GOT3 (cell line): ENCODE data around the gene FGFR1OP2.
"Not testable (repeated sequence)": the region's sequence is repeated elsewhere in the genome, so short reads cannot be mapped to it uniquely, and the experiment has no call there.

ENCODE experiments used
- DNase-seq: peaks from one replicate; lab custom pipeline; 2025; ENCODE audit warnings: mixed read lengths; lab: John Stamatoyannopoulos, UW

Gene FGFR1OP2

DNA sequence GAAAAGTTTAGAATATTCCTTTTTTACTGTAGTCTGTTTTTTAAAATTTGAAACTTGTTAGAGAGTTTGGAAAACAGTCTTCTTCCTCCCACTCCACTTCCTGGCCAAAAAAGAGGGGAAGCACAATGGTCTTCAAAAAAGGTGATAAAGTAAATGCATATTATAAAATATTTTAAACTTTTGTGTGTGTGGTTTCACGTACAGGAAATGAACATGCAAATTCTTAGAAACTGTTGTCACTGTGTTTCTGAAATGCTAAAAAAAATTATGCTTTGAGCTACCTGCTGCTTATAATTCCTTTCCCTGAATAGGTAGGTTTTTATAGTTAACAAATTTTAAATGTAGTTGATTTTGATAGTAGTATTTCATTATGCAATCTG, 2.9 kb downstream of the FGFR1OP2 start:
- DNase-seq = no peak

DNA sequence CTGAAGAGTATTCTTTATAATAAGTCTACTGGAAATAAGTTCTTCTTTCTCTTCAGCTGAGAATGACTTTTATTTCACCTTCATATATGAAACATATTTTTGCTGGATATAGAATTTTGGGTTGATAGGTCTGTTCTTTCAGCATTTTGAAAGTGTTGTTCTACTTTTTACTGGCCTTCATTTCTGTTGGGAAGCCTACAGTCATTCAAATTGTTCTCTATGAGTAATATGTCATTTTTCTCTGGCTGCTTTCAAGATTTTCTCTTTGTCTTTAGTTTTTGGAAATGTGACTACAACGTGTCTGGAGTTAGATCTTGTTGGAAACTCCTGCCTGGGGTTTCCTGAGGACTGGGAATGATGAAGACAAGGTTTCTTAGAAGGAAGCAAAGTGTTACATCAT, 10.0 kb downstream of the FGFR1OP2 start:
- DNase-seq = no peak

DNA sequence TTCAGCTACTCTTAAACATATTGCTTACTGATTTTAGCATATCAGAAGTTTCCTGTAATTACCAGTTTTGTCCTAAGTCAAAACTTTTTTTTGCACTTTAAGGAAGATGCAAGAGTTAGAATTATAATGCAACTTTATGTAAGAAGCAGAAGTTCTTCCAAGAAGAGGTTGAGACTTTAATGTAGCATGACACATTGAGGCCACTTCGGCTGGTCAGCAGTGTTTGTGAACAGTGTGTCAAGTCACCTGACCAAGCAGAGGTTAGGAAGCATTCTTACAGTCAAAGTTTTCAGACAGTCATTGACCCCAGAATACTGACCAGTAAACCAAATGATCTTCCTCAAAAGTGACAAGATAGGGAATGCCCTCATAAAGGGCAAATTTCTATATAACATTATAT, 15.2 kb downstream of the FGFR1OP2 start:
- no peak for DNase-seq

DNA sequence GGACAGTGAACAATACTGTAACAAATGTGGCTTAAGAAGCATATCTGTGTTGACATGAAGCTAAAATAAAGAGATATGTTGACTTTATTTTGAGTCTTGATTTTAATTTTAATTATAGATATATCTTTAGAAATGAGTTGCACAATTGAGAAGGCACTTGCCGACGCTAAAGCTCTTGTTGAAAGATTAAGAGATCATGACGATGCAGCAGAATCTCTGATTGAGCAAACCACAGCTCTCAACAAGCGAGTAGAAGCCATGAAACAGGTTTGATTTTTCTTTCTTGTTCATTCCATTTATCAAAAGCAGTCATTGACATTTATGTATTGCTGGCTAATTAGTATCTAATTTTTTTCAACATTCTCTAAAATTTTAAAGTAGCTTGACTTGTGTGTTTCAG, 15.8 kb downstream of the FGFR1OP2 start:
- DNase-seq = no peak

DNA sequence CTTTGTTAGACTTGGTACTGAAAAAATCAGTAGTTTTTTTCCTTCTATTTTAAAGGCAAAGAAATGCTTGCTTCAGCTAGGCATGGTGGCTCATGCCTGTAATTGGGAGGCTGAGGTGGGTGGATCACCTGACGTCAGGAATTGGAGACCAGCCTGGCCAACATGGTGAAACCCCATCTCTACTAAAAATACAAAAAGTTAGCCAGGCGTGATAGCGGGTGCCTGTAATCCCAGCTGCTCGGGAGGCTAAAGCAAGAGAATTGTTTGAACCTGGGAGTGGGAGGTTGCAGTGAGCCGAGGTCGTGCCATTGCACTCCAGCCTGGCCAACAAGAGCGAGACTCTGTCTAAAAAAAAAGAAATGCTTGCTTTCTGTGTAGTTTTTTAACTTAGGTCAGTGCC, 23.1 kb downstream of the FGFR1OP2 start:
- not testable (repeated sequence) for DNase-seq

DNA sequence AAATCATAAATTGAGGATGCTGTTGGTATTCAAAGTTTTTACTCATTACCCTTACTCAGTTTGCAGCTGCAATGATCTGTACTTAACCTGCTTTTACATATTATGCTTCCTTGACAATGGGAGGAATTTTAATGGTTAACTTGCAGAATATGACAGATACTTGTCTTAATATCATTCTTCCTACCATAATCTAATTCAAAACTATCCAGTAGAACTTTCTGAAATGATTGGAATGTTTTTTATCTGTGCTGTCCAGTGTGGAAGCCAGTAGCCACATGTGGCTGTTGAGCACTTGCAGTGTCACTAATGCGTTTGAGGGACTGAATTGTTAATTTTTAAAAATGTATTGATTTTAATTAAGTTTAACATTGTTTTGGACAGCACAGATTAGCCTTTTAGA, 23.5 kb downstream of the FGFR1OP2 start:
- DNase-seq = no peak

DNA sequence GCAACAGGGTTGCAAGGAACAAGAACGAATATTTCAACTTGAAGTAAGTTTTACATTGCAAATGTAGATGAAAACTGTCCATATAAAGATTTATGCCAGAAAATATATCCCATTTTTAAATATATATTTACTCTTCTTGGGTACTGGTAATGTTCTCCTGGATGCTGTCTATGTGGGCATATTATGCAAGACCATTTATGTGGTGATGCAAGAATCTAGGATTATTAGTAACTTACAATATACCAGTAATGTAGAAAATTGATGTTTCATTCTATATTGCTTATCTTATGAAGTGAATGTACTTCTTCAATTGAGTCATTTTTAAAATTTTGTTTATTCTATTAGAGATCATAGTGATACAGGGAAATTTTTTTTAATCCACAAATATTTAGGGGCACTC, 25.1 kb downstream of the FGFR1OP2 start:
- no peak for DNase-seq

DNA sequence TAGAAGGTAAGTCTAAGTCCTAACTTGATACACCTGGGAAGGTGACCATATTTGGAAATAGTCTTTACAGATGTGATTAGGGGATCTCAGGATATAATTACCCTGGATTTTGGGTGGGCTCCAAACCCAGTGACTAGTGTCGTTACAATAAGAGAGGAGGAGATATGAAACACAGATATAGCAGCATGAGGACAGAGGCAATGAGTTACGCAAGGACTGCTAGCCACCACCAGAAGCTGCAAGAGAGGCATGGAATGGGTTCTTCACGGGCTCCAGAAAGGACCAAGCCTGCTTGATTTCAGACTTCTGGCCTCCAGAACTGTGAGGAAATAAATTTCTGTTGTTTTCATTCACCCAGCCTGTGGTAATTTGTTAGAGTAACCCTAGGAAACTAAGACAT, 28.6 kb downstream of the FGFR1OP2 start:
- DNase-seq = no peak

DNA sequence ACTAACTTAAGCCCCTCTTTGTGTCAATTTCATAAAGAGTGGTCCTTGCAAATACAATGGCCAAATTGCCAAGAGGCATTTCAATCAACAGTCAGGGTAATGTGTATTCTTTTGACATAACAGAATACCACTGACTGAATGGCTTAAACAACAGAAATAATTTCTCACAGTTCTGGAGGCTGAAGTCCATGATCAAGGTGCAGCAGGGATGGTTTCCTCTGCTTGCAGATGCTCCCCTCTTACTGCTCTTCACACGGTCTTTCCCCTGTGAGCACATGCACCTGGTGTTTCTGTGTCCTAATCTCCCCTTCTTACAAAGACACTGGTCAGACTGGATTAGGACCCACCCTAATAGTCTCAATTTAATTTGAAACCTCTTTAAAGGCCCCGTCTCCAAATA, 31.9 kb downstream of the FGFR1OP2 start:
- no peak for DNase-seq

DNA sequence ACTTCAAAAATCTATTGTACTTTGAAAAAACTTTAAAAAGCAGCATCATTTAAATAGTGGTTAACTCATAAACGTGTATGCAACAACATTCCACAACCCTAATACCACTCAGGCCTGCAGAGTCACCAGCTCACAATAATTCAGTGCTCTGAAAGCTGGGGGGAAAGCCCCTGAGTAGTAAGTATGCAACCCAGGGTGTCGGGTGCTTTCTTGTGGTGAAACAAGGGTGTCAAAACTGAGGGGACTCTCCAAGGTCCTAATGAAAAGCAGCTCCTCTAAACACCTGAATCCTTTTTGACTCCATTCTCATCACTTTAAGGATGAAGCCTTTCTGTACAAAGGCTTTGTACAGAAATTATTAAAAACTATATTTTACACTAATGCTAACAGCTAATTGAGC, 33.7 kb downstream of the FGFR1OP2 start:
- DNase-seq = no peak

DNA sequence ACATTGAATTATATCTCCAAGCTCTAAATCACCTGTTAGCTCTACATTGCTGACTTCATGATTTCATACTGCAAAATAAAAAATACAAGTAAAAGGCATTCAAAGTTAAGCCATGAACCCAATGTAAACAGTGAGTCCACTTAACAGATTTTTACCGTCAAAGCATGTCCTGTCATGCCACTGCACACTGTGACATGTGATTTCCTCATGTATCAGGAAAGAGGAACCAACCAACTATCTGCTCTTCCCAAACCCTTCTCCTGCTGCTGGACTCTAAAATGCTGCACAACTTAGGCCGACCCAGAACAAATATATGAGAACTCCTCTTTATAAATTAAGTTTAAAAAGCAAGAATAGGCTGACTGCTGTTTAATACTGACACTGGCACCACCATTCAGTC, 38.4 kb downstream of the FGFR1OP2 start:
- DNase-seq = no peak

DNA sequence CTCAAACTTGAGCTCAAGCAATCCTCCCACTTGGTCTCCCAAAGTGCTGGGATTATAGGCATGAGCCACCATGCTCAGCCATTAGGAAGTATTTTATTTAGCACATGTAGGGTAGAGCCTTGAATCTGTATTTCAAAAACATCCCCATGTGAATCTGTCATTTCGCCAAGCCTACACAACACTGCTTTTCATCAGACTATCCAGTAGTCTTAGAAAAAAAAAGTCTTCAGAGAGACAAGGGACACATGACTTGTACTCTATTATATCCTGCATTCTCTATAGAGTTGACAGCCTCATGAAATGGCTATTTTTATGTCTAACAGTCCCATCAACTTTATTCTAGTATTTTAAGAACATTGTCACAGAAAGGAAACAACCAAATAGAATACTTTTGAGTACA, 40.5 kb downstream of the FGFR1OP2 start:
- no peak for DNase-seq

DNA sequence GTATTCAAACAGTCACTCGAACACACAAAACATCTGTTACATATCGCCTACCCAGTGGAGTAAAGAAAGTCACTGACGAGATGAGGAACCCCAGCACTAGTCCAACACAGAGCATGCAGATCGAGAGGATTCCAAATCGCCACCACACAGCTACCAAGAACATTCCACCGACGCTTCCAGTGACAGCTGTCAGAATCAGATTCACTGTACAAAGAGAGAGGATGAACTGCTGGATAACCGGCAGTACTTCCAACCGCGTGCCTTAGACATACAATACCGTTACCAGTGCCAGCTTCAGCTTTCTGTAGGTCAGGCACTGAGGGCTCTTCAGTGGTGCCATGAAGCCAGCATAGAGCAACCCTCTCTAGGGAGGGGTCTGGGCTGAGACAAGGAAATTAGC, 41.5 kb downstream of the FGFR1OP2 start:
- DNase-seq = no peak

DNA sequence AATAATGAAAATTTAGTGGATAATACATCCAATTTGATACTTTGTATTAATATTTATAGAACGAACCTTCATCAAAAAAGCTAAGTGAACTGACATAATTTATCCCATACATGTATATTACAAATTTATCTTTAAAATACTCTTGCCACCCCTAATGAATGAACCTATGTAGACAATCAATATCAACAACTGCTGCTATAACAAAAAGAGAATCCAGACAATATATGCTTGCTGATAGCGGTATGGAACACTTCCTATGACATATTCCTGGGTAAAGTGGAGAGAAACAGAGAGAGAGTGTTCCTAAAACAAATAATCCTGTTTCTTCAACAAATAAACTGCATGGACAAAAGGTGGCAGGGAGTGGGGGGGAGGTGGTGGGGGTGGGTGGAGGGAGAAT, 44.6 kb downstream of the FGFR1OP2 start:
- DNase-seq = no peak

DNA sequence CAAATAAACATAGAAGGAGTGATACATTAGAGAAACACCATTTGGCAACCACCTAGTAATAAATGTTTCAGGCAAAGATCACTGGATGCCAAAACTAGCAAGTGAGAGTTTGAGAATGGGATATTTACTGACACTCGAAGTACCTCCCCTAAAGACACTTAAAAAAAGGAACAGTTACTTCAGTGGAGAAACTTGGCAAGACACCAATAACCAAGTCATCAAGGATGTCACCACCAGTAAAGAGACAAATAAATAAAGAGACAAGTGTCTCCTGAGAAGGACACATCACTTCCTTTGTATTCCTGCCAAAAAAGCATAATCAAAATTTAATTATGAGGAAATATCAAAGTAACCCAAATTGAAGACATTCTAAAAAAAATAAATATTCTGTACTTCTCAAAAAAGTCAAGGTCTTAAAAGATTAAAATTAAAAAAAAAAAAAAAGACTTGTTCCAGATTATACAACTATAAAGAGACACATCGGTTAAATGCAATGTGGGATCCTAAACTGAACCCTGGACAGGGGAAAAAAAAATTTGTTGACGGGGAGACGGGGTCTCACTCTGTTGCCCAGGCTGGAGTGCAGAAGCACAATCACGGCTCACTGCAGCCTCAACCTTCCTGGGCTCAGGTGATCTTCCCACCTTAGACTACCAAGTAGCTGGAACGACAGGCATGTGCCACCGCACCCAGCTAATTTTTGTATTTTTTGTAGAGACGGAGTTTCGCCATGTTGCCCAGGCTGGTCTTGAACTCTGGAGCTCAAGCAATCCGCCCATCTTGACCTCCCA, 49.6 kb downstream of the FGFR1OP2 start:
- DNase-seq = no peak

DNA sequence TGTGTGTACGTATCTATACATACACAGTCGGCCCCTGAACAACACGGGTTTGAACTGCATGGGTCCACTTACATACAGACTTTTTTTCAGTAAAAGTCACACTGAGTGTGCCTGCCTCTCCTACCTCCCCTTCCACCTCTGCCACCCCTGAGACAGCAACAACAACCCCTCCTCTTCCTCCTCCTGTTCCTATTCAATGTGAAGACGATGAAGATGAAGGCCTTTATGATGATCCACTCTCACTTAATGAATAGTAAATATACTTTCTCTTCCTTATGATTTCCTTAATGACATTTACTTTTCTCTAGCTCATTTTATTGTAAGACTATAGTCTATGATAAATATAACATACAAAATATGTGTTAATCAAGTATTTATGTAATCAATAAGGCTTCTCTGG, 50.4 kb downstream of the FGFR1OP2 start:
- DNase-seq = no peak

DNA sequence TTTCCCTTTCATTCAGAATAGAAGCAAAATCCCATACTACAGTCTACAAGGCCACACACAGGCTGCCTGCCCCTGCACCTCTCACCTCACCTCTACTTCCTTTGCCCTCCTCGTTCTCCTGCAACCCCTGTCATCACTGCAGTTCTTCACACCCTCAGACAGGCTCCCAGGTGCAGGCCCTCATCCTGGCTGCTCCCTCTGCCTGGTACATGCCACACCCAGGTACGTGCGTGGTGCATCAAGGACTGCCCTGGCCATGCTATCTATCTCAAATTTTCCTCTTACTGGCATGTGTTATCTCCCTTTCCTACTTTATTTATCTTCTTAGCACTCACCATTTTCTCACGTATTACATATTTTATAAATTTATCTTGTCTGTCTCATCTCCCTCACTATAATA, 51.6 kb downstream of the FGFR1OP2 start:
- DNase-seq = no peak

DNA sequence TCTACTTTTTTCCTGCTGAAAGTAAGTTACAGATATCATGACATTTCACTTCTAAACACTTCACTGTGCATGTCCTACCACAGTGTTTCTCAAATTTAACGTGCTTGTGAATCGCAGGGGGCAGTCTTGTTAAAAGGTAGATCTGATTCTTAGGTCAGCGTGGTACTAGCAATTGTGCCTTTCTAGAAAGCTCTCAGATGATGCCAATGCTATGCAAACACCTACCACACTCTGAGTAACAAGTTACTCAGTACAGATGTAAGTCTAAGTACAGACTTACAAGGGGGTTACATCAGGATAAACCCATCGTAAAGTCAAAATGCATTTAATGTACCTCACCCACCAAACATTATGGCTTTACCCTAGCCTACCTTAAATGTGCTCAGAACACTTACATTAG, 53.6 kb downstream of the FGFR1OP2 start:
- DNase-seq = no peak

DNA sequence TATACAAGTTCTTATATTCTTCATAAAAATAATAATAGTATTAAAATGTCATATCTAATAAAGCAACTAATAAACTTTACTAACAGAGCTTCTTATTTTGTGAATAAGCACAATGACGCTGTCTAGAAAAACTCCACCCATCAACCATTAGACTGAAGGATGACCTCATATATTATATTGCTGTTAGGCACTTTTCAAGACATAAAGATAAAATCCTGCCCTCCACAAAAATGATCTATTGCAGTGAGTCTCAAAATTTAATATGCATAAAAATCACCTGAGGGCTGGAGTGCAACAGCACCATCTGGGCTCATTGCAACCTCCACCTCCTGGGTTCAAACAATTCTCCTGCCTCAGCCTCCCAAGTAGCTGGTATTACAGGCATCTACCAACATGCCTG, 55.8 kb downstream of the FGFR1OP2 start:
- no peak for DNase-seq

DNA sequence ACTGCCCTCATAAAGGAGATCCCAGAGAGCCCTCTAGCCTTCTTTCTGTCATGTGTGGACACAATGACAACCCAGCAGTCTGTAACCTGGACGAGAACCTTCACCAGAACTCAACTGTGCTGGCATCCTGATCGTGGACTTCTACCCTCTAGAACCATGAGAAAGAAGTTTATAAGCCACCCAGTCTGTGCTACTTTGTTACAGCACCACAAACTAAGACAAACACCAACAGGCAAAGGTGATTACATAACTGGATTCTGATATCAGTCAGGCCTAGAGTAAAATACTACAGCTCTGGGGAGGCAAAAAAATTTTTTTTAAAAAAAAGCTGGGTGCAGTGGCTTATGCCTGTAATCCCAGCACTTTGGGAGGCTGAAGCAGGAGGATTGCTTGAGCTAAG, 57.4 kb downstream of the FGFR1OP2 start:
- no peak for DNase-seq

DNA sequence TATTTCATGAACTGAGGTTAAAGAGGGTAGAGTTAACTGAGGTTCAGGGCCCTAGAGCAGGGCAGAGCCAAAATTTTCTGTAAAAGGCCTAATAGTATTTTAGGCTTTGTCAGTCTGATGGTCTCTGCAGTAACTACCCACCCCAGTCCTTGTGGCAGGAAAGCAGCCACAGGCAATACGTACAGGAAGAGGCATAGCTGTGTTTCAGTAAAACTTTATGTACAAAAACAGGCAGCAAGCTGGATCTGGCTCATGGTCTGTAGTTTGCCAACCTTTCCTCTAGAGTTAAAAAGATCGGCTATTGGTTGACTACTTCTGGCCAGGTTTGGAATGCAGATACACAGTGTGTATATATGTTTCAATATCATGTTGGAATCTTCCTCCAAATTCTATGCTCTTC, 58.7 kb downstream of the FGFR1OP2 start:
- no peak for DNase-seq

DNA sequence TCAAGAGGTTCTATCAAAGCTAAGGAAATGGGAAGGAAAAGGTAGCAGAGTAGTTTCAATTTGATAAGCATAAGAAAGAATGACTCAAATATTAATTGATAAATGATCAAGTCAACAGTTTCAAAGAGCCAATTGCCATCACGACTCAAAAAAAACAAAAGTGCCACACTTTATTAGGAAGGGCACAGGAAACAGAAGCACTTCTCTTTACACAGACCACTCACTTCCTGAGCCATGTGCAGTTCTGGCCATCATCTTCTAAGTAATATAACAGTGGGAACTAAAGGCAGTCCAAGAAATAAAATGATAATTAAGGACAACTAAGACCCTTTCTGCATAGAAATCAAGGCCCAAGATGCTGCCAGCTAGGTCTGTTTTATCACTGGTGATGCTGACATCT, 62.7 kb downstream of the FGFR1OP2 start:
- no peak for DNase-seq

DNA sequence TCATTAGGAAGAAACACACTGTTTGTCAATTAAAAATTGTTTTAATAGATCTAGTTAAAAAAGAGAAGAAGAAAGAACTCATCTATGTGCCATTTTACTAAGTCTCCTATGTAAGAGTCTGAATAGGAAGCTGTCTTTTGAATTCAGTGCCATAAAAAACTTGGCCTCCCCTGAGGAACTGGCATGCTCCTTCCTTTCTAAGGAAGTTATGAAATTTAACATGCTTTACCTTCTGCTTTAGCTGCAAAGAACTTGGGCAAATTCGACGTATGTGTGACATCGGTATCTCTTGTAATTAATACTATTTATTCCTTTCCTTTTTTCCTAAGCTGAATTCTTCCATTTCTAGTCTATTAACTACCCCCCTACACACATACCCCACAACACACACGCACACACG, 63.4 kb downstream of the FGFR1OP2 start:
- no peak for DNase-seq

DNA sequence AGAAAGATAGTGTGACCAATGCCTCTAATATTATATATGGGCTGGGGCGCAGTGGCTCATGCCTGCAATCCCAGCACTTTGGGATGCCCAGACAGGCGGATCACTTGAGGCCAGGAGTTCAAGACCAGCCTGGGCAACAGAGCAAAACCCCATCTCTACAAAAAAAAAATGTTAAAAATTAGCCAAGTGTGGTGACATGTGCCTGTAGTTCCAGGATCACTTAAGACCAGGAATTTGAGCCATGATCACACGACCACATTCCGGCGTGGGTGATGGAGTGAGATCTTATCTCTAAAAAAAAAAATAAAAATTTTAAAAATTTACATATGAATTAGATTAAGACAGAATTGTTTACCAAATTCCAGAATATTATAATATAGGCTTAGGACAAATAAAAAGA, 63.9 kb downstream of the FGFR1OP2 start:
- no peak for DNase-seq
